Lower leg skin (tissue), 4 donors: ENCODE measurements around the gene RBPJ. TPM values are rescaled to one million over a fixed set of nuclear protein-coding genes. Genes with fewer than 3 reads are reported as not detected.
A peak's percentile ranks its signal among the peaks of the same experiment; 100 is the strongest.

ENCODE experiments used
- DNase-seq, 2 donors: peaks; one replicate each; pipeline ENCODE4 v3.0.0-alpha.2; 2019; ENCODE audit warnings: low spot score in 2 of 2
- H3K4me3 ChIP-seq: fragments of 200-600 bp; sonication (generic); 2 replicates; pipeline ENCODE4 v1.5.1; 2017; ENCODE audit warnings: mild to moderate bottlenecking, low read depth; ENCODE audit not compliant: poor library complexity, severe bottlenecking
- POLR2A ChIP-seq, 2 donors: fragments of 450-650 bp; IDR thresholded peaks; one replicate each; pipeline ENCODE4 v1.6.1; 2016 to 2017; ENCODE audit warnings: antibody characterized with exemption in 2 of 2, mild to moderate bottlenecking in 1 of 2, moderate library complexity in 1 of 2
- WGBS, 2 donors: methylation state at CpG; one replicate each; pipeline ENCODE4 v1.1.5; 2018; 5-methylcytosine and 5-hydroxymethylcytosine counted together
- intact Hi-C: fragments of 100-400 bp; cut with DNase I; formaldehyde crosslinking; loops from one replicate; pipeline ENCODE4 v1.15.0; 2023; ENCODE audit warnings: low total_unique reads
- total RNA-seq, 4 donors: library from RNA; depleted of rRNA; stranded (reverse); fragments of >200 nt; gene quantifications; one replicate each; pipeline ENCODE4 v1.1.0, GENCODE V29; 2016
- TF ChIP-seq, protein P1 (sequence below), 3 donors: fragments of 450-650 bp; IDR thresholded peaks; one replicate each; pipeline ENCODE4 v1.5.1; 2016; ENCODE audit warnings: antibody characterized with exemption in 3 of 3, mild to moderate bottlenecking in 3 of 3, moderate library complexity in 2 of 3

The RBPJ gene
- total RNA-seq, 4 donors from 2014 or later, result 41.1 to 48.3 (median 45.5) TPM

DNA sequence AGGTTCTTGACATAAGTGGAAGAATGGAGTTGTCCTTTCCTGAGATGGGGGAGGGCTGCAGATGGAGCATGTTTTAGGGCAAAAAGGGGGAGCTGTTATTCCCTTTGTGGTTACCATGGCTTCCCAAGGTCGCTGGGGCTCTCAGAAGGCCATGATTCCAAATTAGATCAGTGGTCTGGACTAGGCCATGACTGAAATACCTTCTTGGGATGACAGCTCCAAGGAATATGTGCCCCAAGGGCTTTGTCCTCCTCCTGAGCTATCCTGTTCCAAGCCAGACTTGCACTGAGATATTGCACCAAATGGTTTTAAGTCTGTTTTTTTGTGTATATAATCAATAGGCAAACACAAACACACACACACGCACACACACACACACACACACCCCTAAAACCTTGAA, 3.0 kb upstream of the RBPJ start:
- intact Hi-C loops, result no loop called here
- 85 to 91% methylated on average over 2 of the region's 2 CpGs for WGBS, 2 donors

DNA sequence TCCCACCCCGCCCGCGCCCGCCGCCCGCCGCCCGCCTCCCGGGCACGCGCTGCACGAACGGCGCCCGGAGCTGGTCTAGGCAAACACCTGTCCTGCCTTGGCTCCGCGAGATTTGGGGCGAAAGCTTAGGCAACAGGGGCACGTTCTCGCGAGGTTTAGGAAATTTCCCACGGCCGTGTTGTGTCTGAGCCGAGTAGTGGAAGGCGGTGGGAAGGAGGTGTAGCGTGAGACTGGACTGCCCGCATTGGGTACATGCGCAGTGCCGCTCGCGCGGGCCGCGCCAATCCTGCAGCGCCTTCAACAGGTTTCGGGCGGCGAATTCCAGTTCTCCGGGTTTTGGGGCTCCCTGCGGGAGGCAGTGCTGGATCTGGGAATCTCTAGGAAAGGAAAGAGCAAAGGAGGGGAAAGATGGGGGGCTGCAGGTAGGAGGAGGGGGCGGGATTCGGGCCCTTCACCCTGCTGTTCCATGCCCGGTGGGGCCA, 1.3 kb upstream of the RBPJ start:
- H3K4me3 ChIP-seq, result peak overlapping the region; percentile 52
- 0 to 2% methylated on average over 28 to 32 of the region's 43 CpGs for WGBS, 2 donors
- intact Hi-C loops, result no loop called here
- TF ChIP-seq, protein P1, sequence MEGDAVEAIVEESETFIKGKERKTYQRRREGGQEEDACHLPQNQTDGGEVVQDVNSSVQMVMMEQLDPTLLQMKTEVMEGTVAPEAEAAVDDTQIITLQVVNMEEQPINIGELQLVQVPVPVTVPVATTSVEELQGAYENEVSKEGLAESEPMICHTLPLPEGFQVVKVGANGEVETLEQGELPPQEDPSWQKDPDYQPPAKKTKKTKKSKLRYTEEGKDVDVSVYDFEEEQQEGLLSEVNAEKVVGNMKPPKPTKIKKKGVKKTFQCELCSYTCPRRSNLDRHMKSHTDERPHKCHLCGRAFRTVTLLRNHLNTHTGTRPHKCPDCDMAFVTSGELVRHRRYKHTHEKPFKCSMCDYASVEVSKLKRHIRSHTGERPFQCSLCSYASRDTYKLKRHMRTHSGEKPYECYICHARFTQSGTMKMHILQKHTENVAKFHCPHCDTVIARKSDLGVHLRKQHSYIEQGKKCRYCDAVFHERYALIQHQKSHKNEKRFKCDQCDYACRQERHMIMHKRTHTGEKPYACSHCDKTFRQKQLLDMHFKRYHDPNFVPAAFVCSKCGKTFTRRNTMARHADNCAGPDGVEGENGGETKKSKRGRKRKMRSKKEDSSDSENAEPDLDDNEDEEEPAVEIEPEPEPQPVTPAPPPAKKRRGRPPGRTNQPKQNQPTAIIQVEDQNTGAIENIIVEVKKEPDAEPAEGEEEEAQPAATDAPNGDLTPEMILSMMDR (IDR thresholded peaks at IDR 0.05), result peak in 1 of 3 donors; percentile 13
- no peak for TF ChIP-seq POLR2A (IDR thresholded peaks at IDR 0.05)
- peak; percentile 98 to 99 for DNase-seq

More for the DNA sequence above, 3.0 kb upstream of the RBPJ start:
- H3K4me3 ChIP-seq, result no peak overlapping the region
- no peak for DNase-seq
- no peak for TF ChIP-seq POLR2A (IDR thresholded peaks at IDR 0.05)
- TF ChIP-seq, protein P1 (IDR thresholded peaks at IDR 0.05), result no peak

DNA sequence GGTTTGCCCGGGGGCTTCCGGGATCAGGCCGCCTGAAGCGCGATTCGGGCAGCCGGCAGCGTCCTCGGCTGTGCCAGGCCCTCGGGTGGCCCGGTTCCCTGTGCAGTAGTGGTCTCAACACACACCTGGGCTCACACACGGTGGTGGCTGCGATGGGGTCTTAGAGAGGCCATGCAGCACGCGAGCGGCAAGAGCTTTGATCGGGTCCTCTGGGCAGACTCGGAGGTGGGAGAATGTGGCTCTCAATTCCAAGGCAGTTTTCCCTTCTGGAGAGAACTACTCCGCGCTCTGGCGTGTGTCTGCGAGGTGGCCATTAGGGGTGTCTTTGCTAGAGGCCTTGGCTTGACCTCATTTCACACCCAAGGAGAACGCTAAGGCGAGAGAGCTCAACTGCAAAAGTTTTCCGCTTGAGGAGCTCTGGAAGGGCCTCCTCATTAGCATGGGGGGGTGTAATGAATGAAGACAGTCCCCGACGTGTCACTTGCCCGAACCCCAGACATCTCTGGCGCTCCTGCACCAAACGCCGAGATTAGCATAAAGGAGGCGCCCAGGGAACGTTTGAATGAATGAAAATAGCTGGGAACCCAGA, 771 bp upstream of the RBPJ start:
- intact Hi-C loops, result no loop called here
- no peak for DNase-seq

DNA sequence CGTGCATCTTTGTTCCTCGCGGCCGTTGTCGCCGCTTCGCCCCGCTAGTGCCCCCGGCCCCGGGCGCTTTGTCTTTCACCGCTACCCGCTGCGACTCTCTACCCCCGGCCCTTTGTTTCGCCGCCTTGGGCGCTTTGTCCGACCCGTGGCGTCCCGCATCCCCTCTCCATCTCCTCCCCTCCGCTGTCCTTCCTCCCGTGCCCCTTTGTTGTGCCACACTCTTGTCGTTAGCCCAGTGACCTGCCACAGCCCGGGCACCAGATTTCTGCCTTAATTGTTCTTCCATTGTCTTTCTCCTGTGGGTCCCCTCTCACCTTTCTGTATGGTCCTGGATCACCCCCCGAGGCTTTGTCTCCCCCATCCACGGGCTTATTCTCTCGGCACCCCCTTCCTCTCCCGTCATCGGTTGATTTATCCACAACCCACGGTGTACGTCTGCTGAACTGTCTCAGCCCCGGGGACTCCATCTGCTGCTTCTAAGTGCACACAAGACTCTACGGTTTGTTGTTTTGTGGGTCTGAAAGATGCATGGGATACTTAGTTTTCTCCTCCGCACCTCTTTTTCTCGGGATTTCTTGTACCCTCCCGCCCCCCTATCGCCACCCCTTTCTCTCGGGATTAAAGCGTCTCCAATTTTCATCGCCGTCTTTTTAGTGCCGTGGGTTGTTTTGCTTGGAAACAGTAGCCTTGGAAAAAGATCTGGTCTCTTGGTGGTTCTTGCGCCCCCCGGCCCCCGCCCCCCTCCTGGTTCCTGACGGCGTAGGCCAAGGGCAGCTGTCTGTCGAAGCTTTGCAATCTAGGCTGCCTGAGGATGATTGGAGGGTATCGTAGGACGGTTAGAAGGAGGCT, 783 bp downstream of the RBPJ start:
- peak in 1 of 2 donors; percentile 88 for DNase-seq
- no peak for TF ChIP-seq POLR2A (IDR thresholded peaks at IDR 0.05)
- TF ChIP-seq, protein P1 (IDR thresholded peaks at IDR 0.05), result no peak
- peak overlapping the region; percentile 75 for H3K4me3 ChIP-seq
- intact Hi-C loops, result no loop called here
- 1% methylated on average over 49 to 52 of the region's 52 CpGs for whole genome bisulfite sequencing, 2 donors

More for the DNA sequence above, 771 bp upstream of the RBPJ start:
- WGBS, 2 donors, result 1% methylated on average over 33 of the region's 33 CpGs
- TF ChIP-seq, protein P1 (IDR thresholded peaks at IDR 0.05), result no peak
- no peak for TF ChIP-seq POLR2A (IDR thresholded peaks at IDR 0.05)
- peak overlapping the region; percentile 52 for H3K4me3 ChIP-seq

DNA sequence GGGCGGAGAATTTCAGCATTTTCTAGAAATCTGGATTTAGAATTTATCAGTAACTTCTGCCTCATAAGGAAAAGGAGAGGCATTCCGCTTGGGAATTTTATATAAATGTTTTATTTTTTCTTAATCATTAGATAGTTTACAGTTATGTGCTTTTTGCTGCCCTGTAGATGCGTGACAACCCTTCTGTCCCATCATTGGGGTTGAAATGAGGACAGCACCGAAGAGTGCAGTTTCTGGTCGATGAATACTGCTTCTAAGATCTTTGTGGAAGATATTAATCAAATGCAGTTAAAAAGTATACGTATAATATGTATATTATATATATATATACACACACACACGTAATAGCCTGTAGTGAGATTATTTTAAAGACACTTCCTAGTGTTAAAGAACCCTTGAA, 1.5 kb downstream of the RBPJ start:
- intact Hi-C loops, result no loop called here
- no peak for DNase-seq
- H3K4me3 ChIP-seq, result no peak overlapping the region
- 25 to 33% methylated on average over 7 of the region's 7 CpGs for WGBS, 2 donors
- TF ChIP-seq, protein P1 (IDR thresholded peaks at IDR 0.05), result no peak
- no peak for TF ChIP-seq POLR2A (IDR thresholded peaks at IDR 0.05)
